A673 (cell line): ENCODE measurements around the gene NEDD4L. TPM values are rescaled to one million over a fixed set of nuclear protein-coding genes. Genes with fewer than 3 reads are reported as not detected.

ENCODE experiments used
- BruUV-seq: library from RNA; stranded (reverse); fragments of 400-500 nt; replicated peaks from 2 replicates; lab custom pipeline; 2021; lab: Mats Ljungman, UMichigan
- CTCF ChIA-PET: fragments of 300-600 bp; sonication (Branson Sonifier 250); formaldehyde crosslinking; loops from one replicate; lab custom pipeline; 2022; ENCODE audit warnings: antibody characterized with exemption; lab: Charles Lee
- POLR2A ChIA-PET: fragments of 300-600 bp; sonication (Branson Sonifier 250); formaldehyde crosslinking; loops from one replicate; lab custom pipeline; 2022; ENCODE audit warnings: antibody characterized with exemption; ENCODE audit not compliant: low non-redundant PET; lab: Charles Lee
- DNase-seq: peaks from one replicate; pipeline ENCODE4 v3.0.0-alpha.2; 2015; ENCODE audit warnings: low spot score
- H3K27ac ChIP-seq: fragments of 200-600 bp; sonication (generic); 2 replicates; pipeline ENCODE4 v1.5.1; 2016; ENCODE audit warnings: mixed run types, low read depth, mild to moderate bottlenecking, mixed read lengths, antibody characterized with exemption, low read length; ENCODE audit not compliant: poor library complexity, severe bottlenecking
- H3K27me3 ChIP-seq: fragments of 200-600 bp; sonication (generic); replicated peaks from 2 replicates; pipeline ENCODE4 v1.6.1; 2017; ENCODE audit warnings: mixed run types, low read depth, mild to moderate bottlenecking, mixed read lengths, antibody characterized with exemption, low read length; ENCODE audit not compliant: insufficient read depth, poor library complexity
- H3K36me3 ChIP-seq: fragments of 200-600 bp; sonication (generic); 2 replicates; pipeline ENCODE4 v1.6.1; 2016; ENCODE audit warnings: mixed run types, mild to moderate bottlenecking, mixed read lengths, antibody characterized with exemption, low read length; ENCODE audit not compliant: insufficient read depth, poor library complexity, severe bottlenecking
- H3K4me1 ChIP-seq: fragments of 200-600 bp; sonication (generic); 2 replicates; pipeline ENCODE4 v1.6.1; 2017; ENCODE audit warnings: mixed run types, mild to moderate bottlenecking, mixed read lengths, antibody characterized with exemption, low read length; ENCODE audit not compliant: insufficient read depth, poor library complexity, severe bottlenecking
- H3K4me3 ChIP-seq: fragments of 200-600 bp; sonication (generic); 2 replicates; pipeline ENCODE4 v1.5.1; 2016; ENCODE audit warnings: low read depth, mixed run types, mild to moderate bottlenecking, mixed read lengths, low read length; ENCODE audit not compliant: poor library complexity, severe bottlenecking
- H3K9me3 ChIP-seq: fragments of 200-600 bp; sonication (generic); 2 replicates; pipeline ENCODE4 v1.6.1; 2016; ENCODE audit warnings: mixed run types, low read depth, mild to moderate bottlenecking, mixed read lengths, antibody characterized with exemption, low read length; ENCODE audit not compliant: poor library complexity, severe bottlenecking
- CTCF ChIP-seq: fragments of 300-800, 200-600 bp; sonication (generic); conservative IDR thresholded peaks from 2 replicates; pipeline ENCODE4 v1.5.1; 2017; ENCODE audit warnings: low read depth, mild to moderate bottlenecking, antibody characterized with exemption, low read length, moderate library complexity, mixed read lengths
- EZH2 ChIP-seq: fragments of 200-600 bp; sonication (generic); IDR thresholded peaks from 2 replicates; pipeline ENCODE4 v1.6.1; 2017; ENCODE audit warnings: borderline replicate concordance, low read depth, mild to moderate bottlenecking, mixed read lengths, antibody characterized with exemption, low read length; ENCODE audit not compliant: poor library complexity, severe bottlenecking
- intact Hi-C: fragments of 100-400 bp; cut with micrococcal nuclease; formaldehyde crosslinking; loops from one replicate; pipeline ENCODE4 v1.10.0; 2022; ENCODE audit not compliant: unreplicated experiment
- total RNA-seq: library from RNA; stranded (reverse); gene quantifications from 2 replicates; pipeline ENCODE4 v1.2.3, GENCODE V29; 2021

The NEDD4L gene
- total RNA-seq, 1 experiment from 2014 or later: 15.3 TPM

- intact Hi-C loops: no loop called here
- H3K27ac ChIP-seq: no peak overlapping the region
- CTCF ChIA-PET: interaction anchor here (1.3 kb wide), 1 partner anchor 346 kb away, joined by 3 read pairs; no protein-coding TSS in a partner anchor
Measured at GRCh38 chr18:58418361-58418760, 374.3 kb downstream of the NEDD4L start.

GRCh38 chr18:58419587-58420199 is 375.7 kb downstream of the NEDD4L start:
- no peak overlapping the region for H3K4me3 ChIP-seq
- TF ChIP-seq CTCF: no peak
- ChIA-PET CTCF (no interaction called here), POLR2A (no interaction called here)
- no peaks in the 10 kb centered on the region for H3K4me1 ChIP-seq
- no peaks in the 10 kb centered on the region for H3K27me3 ChIP-seq
- no TSS peak for BruUV-seq
- intact Hi-C loops: no loop called here
- DNase-seq: no peak
- H3K9me3 ChIP-seq: no peaks in the 10 kb centered on the region
- no peak overlapping the region for H3K27ac ChIP-seq
- H3K36me3 ChIP-seq: no peaks in the 10 kb centered on the region

More at GRCh38 chr18:58418361-58418760, 374.3 kb downstream of the NEDD4L start:
- DNase-seq: no peak
- TF ChIP-seq CTCF (no peak), EZH2 (no peak)
- Histone ChIP-seq H3K4me1 (no peaks in the 10 kb centered on the region), H3K27me3 (no peaks in the 10 kb centered on the region), H3K36me3 (no peaks in the 10 kb centered on the region), H3K9me3 (no peaks in the 10 kb centered on the region), H3K4me3 (no peak overlapping the region)
- POLR2A ChIA-PET: no interaction called here
- BruUV-seq: no TSS peak

GRCh38 chr18:58426611-58427010 is 382.6 kb downstream of the NEDD4L start:
- POLR2A ChIA-PET: no interaction called here
- intact Hi-C loops: no loop called here
- H3K36me3 ChIP-seq: no peaks in the 10 kb centered on the region
- BruUV-seq: no TSS peak
- CTCF ChIA-PET: no interaction called here
- H3K9me3 ChIP-seq: no peaks in the 10 kb centered on the region
- H3K4me3 ChIP-seq: no peak overlapping the region
- no peaks in the 10 kb centered on the region for H3K27me3 ChIP-seq
- no peak for TF ChIP-seq EZH2
- TF ChIP-seq CTCF: no peak
- no peak overlapping the region for H3K27ac ChIP-seq
- no peak for DNase-seq
- H3K4me1 ChIP-seq: no peaks in the 10 kb centered on the region
